ENCODE measurements around the gene DNAAF8.

DNA sequence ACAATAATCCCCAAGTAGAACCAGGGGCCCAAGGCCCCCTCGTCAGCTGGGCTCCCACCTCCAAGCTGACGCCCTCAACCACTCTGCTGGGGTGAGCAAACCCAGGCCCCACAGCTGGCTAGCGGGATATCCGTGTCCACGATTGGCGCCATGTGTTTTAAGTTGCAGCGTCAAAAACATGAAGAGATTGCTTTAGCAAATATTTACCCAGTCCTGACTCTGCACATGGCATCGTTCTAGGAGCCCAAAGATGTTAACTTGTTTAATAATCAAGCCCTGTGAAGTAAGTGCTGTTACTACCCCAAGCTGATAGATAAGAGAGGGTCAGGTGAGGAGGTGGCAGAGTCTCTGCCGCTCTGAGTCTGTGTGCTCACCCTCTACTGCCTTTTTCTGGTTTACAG is 54.2 kb downstream of the DNAAF8 start:
- TF ChIP-seq RAD21 (IDR thresholded peaks at IDR 0.05; ENCODE audit: low read length) (no peak), POLR2A (IDR thresholded peaks at IDR 0.05; ENCODE audit: low read depth, low read length) (no peak), MXI1 (IDR thresholded peaks at IDR 0.05; ENCODE audit: borderline replicate concordance, low read depth, low read length) (no peak)
- TF ChIP-seq, protein P1, sequence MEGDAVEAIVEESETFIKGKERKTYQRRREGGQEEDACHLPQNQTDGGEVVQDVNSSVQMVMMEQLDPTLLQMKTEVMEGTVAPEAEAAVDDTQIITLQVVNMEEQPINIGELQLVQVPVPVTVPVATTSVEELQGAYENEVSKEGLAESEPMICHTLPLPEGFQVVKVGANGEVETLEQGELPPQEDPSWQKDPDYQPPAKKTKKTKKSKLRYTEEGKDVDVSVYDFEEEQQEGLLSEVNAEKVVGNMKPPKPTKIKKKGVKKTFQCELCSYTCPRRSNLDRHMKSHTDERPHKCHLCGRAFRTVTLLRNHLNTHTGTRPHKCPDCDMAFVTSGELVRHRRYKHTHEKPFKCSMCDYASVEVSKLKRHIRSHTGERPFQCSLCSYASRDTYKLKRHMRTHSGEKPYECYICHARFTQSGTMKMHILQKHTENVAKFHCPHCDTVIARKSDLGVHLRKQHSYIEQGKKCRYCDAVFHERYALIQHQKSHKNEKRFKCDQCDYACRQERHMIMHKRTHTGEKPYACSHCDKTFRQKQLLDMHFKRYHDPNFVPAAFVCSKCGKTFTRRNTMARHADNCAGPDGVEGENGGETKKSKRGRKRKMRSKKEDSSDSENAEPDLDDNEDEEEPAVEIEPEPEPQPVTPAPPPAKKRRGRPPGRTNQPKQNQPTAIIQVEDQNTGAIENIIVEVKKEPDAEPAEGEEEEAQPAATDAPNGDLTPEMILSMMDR (conservative IDR thresholded peaks at IDR 0.05; ENCODE audit: low read depth, low read length) = no peak
- TF ChIP-seq, protein P2, sequence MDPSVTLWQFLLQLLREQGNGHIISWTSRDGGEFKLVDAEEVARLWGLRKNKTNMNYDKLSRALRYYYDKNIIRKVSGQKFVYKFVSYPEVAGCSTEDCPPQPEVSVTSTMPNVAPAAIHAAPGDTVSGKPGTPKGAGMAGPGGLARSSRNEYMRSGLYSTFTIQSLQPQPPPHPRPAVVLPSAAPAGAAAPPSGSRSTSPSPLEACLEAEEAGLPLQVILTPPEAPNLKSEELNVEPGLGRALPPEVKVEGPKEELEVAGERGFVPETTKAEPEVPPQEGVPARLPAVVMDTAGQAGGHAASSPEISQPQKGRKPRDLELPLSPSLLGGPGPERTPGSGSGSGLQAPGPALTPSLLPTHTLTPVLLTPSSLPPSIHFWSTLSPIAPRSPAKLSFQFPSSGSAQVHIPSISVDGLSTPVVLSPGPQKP (IDR thresholded peaks at IDR 0.05; ENCODE audit: borderline replicate concordance, low read depth, low read length) = no peak

Data from IMR-90 (cell line).